Stimulated activated CD4-positive, alpha-beta T cell treated with anti-CD3 and anti-CD28 coated beads, Interleukin-4, amount 100 ng/mL, for 1 hour (primary cell): ENCODE results near the gene NSF.
"Not testable (repeated sequence)": the region's sequence is repeated elsewhere in the genome, so short reads cannot be mapped to it uniquely, and the experiment has no call there.

Source experiments
- DNase-seq: peaks from one replicate; pipeline ENCODE4 v3.0.0-alpha.2; 2020

The NSF gene

GRCh38 chr17:46777943-46778915 is 187.8 kb downstream of the NSF start:
- DNase-seq: no peak

GRCh38 chr17:46780003-46780373 is 189.5 kb downstream of the NSF start:
- no peak for DNase-seq

GRCh38 chr17:46782250-46782953 is 191.9 kb downstream of the NSF start:
- no peak for DNase-seq

DNA sequence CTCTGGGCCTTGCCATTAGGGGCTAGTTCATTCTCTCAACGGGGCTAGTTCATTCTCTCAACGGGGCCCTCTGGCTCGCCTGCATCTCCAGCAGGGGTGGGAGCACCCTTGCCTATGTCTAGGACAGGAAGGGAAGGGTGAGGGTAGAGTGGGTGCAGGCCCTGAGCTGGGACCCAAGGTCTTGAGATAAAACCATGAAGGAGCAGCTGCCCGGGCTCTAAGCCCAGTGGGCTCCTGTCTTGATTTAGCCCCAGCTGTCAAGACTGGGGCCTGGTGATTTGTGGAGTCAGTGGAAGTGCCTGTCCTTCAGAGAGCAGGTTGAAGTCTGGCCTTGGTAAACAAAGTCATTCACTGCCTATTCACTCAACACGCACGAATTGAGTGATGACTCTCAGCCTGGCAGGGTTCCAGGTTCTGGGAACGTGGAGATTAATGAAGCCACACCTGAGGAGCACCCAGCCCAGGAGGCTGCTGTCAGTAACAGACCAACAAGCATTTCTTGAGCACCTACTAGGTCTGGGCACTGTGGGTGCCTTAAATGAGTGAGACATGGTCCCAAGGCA is 192.6 kb downstream of the NSF start:
- no peak for DNase-seq

DNA sequence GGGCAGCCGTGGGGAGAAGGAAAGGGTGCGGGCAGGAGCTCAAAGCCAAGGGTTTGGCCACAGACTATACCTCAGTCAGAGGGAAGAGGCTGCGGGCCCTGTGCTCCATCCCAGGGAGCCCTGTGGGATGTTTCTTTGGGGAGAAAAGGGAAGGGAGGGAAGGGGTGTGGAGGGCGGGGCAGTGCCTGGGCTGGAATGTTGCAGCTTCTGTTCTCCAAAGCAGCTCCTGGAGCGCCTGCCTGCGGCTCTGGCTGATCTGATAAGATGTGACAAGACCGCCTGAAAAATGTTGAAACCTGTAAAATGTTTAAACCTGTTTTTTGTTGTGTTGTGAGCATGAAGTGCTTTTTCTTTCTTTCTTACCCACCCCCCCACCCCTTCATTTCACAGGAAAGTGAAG is 195.2 kb downstream of the NSF start:
- no peak for DNase-seq

DNA sequence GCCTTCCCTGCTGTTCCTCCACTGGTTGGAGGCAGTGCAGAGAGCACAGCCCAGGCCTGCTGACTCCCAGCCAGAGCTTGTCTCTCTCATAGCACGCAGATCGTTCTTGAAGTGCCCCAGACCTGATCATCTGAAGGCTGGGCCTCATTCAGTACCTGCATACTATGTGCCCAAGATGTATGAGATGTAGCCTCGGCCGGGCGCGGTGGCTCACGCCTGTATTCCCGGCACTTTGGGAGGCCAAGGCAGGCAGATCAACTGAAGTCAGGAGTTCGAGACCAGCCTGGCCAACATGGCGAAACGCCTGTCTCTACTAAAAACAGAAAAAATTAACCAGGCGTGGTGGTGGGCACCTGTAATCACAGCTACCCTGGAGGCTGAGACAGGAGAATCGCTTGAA is 197.0 kb downstream of the NSF start:
- no peak for DNase-seq

DNA sequence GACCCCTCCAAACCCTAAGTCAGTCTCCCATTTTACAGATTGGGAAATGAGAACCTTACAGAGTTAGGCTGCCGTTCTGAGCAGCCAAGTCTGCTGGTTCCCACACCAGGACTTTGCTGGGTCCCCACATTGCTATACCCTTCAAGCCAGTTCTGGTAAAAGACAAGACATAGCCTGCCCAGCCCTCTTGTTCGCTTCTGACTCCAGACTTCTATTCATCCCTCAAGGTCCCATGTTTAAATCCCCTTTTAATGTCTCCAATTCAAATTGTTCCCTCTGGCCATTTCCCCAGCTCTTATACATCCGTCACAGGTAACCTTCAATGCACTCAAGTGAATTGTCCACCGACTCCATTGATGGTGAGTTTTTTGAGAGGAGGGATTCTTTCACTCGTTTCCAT is 197.8 kb downstream of the NSF start:
- DNase-seq: no peak

DNA sequence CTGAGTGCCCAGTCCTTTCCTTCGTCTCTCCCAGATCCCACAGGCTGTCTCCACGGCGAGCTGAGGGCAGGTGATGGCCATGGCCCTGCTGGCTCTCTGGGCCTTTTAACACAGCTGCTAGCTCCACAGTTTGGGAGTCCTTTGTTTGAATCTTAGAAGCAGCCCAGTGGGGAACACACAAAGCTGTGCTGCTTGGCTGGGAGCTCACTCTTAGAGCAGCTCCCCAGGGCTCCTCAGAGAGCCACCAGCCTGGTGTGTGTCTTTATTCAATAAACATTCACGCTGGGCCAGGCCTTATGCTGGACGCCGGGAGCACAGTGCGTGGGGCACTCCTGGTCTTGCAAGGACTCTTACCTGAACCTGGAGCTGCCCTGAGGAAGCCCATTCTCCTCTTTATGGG is 198.3 kb downstream of the NSF start:
- no peak for DNase-seq

DNA sequence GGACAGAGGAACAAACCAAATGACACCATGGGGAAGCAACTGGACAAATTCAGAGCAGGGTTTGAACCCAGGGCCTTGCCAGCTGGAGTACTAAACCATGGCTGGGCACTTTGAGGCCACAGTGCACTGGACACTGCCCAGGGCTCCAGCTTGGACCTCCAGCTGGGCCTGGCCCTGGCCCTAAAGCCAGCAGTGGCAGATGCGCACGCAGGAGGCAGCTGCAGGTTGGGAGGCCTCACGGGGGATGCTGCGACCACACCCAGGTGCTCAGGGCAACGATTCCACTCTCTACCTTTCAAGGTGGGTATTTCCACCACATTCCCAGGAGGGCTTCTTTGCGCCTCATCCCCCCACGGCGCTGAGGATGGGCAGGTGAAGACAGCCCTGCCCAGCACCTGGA is 199.1 kb downstream of the NSF start:
- no peak for DNase-seq

GRCh38 chr17:46790216-46790615 is 199.7 kb downstream of the NSF start:
- no peak for DNase-seq

DNA sequence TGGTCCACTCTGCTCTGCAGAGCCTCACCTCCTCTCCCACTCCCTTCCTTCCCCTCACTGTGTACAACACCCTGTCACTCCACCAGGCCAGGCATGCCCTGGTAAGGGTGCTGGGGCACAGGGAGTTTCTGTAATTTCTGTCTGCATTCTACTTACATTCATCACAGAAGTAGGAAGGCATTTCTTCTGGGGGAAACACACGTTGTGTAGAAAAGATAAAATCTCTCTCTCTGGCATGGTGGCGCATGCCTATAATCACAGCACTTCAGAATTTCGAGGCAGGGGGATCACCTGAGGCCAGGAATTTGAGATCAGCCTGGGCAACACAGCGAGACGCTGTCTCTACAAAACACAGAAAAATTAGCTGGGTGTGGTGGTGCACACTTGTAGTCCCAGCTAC is 201.1 kb downstream of the NSF start:
- DNase-seq: no peak

DNA sequence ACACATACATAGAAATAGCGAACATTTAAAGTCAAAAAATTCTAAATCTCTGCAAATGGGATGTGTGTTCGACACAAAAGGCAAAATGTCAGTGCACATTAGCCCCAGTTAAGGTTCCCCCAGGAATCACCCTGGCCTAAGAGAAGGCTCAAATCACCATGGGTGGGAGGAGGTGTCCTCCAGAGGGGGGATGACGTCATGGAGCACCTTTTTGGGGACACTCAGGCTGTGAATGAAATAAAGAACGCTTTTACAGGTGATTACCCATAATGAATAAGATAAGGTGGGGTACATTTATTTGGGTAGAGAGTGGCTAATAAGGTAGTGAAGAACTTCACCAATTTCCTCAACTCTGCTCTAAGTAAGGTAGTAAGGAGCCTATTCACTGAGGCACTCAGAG is 201.6 kb downstream of the NSF start:
- DNase-seq: no peak

DNA sequence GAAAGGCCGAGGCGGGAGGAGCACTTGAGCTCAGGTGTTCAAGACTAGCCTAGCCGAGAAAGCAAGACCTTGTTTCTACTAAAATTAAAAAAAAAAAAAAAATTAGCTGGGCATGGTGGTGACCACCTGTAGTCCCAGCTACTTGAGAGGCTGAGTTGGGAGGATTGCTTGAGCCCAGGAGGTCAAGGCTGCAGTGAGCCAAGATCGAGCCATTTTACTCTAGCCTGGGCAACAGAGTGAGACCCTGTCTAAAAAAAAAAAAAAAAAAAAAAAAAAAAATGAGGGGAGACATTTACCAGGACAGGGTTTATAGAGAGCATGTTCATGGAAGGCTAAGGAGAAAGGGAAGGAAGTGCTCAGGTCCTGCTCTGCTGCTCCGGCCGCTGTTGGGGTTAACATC is 202.6 kb downstream of the NSF start:
- DNase-seq: not testable (repeated sequence)

GRCh38 chr17:46793541-46793940 is 203.1 kb downstream of the NSF start:
- no peak for DNase-seq

- no peak for DNase-seq
These were observed 203.8 kb downstream of the NSF start for GRCh38 chr17:46794318-46794717.

DNA sequence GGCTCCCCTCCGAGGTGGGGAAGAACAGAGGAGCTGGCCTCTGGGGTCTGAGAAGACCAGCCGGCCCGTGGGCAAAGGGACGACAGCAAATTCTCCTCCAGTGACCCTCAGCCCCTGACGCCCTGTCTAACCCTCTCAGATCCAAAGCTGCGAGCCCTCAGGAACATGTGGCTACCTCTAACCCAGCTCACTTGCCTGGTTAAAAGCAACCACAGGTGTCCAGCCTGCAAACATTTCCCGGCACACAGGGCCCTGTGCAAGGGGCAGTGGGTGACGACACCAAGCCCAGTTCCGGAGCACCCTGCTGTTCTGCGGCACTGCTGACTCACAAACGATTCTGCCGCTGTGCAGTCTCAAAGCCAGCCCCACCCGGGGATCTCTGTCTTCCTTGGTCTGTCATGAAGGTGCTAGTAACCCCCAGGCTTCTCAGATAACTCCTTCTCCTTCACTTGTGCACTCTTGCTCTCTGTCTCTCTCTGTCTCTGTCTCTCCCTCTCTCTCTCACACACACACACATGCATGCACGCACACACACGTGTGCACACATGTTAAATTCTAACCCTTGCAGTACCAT is 205.0 kb downstream of the NSF start:
- no peak for DNase-seq

DNA sequence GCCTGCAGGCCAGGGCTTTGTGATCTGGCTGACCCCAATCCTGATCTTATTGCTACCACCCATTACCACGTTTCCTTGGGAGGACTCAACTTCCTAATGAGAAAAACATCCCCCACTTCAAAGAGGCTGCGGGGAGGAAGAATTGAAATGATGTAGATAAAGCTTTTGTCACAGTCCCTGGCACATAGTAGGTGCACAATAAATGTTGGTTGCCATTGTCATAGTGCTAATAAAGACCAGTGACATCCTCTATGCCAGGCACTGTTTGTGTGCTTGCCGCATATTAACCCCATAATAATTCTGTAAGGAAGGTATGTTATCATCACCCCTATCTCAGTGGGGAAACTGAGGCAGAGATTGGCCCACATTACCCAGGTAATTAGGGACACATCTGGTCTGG is 205.6 kb downstream of the NSF start:
- no peak for DNase-seq

DNA sequence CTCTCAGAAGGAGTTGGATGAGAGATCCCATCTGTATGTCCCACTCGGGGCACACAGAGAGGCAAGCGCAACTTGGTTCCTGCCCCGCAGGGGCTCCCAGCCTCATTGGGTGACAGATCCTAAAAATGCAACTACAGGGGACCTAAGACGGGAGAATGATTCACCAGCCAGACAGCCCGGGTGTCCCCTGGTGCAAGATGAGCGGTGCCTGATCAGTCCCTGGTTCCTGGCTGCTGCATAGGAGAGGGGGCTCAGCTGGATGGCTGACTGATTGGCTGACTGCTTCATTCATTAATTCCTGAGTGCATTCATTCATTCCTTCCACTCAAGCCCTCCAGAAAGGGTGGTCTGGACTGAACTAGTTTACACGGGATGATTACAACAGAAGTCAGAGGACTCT is 206.1 kb downstream of the NSF start:
- no peak for DNase-seq

DNA sequence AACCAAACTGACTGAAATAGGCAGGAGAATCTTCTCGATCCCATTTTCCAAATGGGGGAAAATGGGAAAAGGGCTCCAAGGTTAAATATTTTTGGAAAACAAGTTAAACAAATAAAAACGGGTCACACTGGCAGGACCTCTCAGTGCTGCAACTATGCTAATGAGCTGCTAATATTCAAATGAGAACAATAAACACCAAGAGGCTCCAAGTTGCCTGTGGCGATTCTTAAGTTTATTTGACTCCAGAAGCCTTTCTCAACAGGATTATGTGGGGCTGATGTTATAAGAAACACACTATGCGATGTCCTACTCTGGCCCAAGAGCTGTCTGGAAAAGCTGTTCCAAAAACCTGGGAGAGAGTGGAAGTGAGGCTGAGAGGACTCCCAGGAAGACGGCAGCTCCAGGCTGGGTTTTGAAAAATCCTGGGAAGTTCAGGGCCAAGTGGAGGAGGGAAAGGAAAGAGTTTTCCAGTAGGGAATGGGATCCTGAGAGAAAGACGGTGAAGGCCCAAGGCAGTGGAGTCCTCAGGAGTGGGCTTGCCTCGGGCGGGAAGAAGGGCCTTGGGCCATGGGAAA is 206.6 kb downstream of the NSF start:
- no peak for DNase-seq

DNA sequence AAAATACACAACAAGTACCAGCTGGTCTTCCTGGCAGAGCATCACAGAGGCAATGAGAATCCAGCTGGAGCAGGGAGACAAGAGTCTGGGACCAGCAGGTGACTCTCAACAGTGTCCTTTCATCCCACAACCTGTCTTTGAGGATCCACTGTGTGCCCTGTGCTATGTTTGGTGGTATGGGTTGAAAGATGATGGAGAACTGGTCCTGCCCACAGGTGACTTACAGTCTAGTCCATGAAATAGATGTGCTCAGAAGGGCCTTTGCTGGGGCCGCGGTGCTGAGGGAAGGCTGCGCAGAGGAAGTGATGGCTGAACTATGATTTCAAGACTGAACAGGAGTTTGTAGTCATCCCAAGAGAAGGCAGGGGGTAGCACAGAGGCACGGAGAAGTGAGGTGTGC is 210.1 kb downstream of the NSF start:
- DNase-seq: no peak

DNA sequence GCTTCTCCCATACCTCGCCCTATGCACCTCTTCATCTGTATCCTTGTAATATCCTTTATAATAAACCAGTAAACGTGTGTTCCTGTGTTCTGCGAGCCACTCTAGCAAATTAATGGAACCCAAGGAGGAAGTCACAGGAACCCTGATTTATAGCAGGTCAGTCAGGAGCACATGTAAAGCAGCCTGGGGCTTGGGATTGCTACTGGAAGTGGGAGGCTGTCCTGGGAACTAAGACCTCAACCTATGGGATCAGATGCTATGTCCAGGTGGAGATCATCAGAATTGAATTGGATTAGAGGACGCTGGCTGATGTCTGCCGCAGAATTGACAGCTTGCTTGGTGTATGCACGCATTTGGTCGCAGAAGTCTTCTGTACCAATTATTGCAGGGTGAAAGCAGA is 212.3 kb downstream of the NSF start:
- no peak for DNase-seq

GRCh38 chr17:46803544-46803943 is 213.1 kb downstream of the NSF start:
- DNase-seq: no peak

DNA sequence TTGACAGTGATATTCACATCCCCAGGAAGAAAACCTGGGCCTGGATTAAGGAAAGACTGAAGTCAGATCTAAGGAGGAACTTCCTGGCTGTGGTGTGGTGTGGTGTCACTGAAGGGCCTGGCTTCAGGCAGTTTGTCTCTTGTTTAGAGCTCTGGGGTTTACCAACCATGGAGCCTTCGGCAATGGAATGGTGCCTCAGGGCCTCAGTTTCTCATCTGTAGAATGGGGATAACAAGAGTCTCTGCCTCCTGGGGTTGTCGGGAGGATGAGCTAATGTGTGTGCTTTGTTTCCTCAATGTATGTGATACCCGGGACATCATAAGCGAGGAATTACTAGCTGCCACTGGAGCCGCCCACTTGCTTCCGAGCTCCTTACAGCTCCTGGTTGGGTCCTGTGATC is 215.3 kb downstream of the NSF start:
- no peak for DNase-seq
